Fibroblast of skin of scalp (primary cell): ENCODE measurements around the gene ABHD17C.

ENCODE experiments used
- DNase-seq: peaks from one replicate; pipeline ENCODE4 v3.0.0-alpha.2; 2013

ABHD17C gene

DNA sequence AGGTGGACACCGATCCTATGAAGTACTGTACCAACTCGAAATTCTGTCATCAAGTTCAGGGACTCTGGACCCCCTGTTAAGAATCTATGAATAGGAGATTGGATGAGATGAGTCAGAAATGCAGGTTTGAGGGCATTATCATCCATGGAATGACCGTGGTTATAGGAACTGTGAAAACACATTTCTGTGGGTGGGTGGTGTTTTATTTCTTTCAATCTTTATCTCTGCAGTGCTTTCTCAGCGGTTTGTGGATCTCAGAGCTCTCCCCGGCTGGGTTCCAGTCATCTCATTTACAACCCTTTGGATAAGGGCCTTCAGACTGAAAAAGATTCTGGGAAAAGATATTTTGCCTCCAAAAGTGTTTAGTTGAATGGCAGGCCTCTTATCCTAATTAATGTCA is 5.4 kb upstream of the ABHD17C start:
- DNase-seq = peak; percentile 15

DNA sequence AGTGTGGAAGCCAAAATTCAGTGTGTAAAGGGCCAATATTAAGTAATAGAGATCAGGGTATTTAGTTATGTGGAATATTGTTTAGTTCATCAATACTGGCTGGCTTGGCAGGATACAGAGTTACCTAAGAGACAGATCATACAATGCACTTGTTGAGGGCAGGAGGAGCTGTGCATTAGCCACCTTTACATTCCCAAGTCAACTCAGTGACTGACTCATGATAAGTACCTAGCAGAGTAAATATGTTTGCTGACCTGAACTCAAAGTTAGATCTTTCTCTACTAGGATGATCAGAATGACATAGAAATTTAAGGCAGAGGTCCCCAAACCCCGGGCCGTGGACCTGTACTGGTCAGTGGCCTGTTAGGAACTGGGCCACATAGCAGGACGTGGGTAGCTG is 3.5 kb upstream of the ABHD17C start:
- no peak for DNase-seq

DNA sequence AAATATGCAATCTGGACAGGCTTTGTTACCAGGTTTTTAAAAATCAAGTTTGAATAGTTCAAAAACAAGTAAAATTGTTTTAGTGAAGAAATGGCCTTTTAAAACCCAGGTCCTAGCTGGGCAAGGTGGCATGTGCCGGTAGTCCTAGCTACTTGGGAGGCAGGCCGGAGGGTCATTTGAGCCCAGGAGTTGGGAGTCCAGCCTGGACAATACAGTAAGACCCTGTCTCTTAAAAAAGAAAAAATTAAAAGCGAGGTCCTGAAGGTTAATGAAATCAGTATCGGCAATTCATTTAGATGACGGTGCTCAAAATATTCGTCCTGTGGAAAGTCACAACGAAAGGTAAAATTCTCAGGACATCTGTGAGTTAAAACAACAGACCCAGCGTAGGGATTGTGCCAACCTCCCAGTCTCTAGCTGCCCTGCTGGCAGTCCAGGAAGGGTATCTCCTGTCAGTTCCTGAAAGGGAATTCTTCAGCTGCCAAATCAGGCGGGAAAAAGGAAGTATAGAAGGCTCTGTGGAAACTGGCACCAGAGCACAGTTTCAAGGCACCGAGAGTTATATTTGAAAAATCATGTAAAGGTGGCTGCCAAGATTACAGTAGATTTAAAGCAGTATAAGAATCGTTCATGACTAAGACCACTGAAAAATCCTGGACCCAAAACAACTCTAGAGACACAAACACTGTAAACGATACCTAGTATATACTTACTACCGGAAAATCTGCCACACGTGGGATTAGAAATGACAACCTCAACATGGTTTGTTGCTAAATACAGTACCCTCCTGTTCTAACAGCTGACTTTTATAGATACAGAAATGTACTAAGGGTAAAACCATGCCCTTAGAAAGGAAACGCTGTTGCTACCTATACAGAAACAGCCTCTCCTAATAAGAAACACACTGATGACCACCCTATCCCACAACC is 1.2 kb upstream of the ABHD17C start:
- DNase-seq = no peak

DNA sequence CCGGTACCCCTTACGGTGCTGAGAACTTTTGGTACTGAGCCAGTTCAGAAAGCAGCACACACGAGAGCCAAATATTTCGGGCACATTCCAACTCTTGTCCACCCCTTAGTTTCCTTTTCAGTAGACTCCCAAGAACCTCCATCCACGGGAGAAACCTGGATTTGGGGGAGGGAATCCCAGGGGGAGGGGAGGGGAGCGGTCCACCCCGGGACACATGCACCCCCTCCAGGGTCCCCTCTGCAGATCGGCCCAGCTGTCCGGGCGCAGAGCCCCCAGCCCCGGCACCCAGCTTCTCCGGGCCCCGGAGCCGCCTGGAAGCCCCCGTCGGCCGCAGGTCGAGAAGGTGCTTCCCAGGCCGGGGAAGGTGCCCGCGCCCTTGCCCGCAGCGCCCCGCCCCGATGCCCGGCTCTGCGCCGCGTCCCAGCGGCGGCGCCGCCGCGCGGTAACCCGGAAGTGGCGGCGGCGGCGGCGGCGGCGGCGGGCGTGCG is 455 bp upstream of the ABHD17C start:
- peak; percentile 50 for DNase-seq

DNA sequence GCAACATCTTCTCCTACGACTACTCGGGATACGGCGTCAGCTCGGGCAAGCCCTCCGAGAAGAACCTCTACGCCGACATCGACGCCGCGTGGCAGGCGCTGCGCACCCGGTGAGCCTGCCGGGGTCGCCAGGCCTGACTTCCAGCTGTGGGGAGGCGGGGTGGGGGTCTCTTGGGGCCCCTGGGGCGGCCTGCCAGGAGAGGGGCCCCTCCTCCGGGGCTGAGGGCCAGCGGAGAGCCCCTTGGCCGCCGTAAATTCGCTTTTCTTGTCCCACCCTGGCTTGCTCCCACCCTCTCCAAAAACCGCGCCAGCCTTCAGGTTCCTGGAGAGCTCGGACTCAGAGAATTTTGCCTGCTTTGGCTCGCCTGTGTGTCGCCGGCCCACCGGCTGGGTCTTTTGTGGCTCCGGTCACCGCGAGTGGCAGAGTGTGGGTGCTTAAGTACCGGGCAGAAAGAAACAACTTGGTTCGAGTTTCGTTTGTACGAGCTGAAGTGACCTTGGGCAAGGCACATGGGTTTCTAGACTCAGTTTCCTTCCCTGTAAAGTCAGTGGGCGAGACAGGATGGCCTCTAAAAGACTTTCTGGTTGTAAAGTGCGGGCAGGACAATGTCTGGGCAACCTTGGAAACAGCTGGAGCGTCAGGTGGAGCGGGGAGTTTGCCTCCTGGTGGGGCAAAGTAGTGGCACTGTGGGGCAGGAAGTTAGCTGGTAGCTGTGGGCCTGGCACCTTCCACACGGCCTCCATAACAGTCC is 976 bp downstream of the ABHD17C start:
- no peak for DNase-seq

DNA sequence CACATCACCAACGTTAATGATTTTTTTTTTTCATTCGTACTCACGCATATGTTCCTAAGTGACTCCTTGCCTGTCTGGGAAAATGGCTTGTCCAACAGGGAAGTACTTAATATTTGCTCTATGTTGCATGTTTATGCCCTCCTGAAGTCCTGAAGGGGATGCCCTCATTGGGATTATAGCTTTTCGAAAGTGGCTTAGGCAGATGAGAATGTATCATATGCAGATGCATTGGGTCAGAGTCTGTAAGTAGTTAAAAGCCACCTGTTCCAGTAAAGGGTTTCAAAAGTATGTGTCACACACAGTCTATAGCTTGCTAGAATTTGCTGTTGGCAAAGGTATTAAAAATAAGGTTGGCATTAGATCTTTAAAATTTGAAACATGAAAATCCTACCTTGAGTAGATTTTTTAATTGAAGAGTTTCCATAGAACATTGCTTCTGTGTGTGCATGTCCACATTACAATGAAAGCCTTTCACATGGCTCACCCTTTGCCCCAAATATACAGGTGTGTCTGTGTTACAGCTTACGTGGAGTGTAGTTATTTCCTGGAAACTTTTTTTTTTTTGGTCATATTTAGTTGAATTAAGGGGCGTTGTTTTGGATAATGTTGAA is 2.1 kb downstream of the ABHD17C start:
- no peak for DNase-seq

DNA sequence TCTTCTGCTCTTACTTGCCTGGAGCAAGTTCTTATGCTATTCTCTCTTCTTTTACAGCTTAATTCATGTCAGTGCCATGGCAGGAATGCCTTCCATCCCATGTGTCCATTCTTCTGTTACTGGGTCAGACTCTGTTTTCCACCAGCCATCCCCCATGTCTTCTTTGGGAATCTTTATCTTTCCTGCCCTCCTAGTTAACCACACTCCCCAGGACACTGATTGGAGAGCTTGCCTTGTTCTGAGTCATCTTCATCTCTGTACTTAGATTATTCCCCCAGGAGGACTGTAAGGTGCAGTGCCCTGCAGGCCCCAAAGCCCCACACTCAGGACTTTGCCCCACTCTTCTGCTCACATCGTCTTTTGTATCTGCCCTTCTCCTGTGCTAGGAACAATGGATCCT is 3.6 kb downstream of the ABHD17C start:
- DNase-seq = peak; percentile 46

DNA sequence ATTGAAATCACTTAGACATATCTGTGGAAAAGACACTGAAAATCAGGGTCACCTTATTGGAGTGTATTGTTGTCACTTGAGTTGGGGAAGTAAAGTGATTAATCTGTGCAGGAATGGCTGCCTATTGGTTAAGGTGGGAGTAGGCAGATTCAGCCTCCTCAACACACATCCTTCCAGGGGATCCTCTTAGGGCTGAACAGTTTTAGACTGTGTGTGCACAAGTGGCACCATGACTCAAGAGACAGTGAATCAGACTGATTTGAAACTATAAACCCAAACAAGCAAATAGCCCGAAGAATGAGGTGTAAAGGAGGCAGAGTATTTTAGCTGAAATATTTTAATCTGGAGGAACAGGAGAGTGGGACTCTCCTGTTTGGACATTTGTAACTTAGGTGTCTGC is 4.9 kb downstream of the ABHD17C start:
- no peak for DNase-seq

DNA sequence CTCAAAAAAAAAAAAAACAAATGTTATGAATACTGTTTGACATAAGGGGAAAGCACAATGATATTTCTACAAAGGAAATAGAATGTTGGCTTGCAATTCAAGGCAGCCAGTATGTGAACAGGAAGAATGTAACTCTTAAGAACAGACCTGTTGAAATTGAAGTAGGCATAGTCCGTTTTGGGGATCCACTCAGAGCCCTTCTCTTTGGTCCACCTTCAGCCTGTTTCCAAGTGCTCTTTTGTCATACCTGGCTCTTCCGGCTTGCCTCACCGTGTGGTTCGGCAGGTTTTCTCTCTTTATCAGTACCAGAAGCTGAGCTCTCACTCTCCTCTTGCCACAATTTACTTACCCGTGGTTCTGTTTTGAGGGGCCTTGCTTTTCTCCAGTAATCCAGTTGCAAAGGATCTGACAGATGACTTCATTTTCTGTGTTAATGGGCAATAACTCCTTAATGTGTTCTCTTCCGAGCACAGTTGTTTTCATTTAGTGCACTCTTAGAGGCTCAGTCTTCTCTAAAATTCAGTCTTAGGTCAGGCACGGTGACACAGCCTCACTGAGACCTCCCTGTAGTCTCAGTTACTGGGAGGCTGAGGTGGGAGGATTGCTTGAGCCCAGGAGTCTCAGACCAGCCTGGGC is 6.7 kb downstream of the ABHD17C start:
- no peak for DNase-seq

DNA sequence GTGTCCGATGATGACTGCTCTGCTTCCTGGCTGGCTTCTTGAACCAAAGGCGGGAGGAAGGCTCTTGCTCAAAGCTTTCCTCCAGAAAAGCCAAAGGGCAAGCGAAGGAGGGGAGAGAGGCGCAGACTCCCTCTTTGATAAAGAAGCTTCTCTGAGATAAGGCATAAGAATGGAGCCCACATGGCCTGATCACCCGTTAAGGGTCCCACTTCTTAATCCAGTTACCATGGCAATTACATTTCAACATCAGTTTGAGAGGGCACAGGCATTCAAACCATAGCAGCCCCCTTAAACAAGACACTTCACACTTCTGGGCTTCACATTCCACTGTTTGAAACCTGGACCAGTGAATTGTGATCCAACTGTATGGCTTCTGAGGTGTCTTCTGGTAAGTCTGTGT is 8.0 kb downstream of the ABHD17C start:
- DNase-seq = no peak

DNA sequence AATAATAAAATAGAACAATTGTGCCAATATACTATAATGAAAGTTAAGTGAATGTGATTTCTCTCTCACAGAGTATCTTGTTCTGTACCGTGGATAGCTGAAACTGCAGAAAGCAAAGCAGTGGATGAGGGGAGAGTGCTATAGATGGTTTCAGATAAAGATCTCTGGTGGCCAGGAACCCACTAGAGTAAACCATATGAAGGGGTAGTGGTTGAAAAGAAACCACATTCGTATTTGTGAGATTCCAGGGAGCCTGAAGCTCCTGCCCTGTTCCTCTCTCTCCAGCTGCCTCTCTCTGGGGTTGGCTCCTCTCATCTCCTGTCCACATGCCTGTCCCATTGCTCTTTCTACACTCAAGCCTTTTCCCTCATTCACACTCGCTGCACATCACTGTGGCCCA is 8.9 kb downstream of the ABHD17C start:
- no peak for DNase-seq

DNA sequence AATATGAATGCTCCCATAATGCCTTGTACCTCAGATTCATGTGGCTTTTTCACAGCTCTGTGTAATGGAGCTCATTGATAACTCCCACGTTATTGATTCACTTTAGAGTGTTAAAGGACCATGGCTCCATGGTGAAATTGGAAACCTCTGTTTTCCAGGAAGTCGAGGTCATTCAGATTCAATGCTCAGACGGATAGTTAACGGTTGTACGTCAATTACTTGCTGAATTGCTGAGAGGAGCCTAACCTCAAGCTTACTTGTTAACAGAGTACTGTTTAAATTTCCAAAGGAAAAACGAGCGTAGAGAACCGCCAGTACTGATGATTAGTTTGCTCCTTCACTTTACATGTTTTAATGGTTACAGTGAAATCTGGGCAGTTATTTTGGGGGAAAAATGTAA is 11.1 kb downstream of the ABHD17C start:
- DNase-seq = no peak

DNA sequence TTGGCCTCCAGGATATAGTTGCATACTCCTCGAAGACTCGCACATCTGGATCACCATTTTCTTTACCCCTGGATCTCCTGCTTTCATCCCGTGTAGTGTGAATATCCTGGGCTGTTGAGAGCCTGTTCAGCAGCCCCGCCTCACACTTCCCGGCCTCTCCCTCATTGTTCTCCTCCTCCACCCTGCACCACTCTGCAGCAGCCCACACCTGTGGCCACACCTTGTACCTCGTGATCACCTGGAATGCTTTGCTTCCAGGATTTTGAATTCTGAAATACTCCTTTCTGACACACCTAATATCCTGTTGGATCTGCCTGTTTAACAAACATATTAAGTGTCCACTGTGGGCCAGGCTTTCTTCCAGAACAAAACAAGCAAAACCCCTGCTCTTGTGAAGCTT is 14.4 kb downstream of the ABHD17C start:
- DNase-seq = no peak

DNA sequence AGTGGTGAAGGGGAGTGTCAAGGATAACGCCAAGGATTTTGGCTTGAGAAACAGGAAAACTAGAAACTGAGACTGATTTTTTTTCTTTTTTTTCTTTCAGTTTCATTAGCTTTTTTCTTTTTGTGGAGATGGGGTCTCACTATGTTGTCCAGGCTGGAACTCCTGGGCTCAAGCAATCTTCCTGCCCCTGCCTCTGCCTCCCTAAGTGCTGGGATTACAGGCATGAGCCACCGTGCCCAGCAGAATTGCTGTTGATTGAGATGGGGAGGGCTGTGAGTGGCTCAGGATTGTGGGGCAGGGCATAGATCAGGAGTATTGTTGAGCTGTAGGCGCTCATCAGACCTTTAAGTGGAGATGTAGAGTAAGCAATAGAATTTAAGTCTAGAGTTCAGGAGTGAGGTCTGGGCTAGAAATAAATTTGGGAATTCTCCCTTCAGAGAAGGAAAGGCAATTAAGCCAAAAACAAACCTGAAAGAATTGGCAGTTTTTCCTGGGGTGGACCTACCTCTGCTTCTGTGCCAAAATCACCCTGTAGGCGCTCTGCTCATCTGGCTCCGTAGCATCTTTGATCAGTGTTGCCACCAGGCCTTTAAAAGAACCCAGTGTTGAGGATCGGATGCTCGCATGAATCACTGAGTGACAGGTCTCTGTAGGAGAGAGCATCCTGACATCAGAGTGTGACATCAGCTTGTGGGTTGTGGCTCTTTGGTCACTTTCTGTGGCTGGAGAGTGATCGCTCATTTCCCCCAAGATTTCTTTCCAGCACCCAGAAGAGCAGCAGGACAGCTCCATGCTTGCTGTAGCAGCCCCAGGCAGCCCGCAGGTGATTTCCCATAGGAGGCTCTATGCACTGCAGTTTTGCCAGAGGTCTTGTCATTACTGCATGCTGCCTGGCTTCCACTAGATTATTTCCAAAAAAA is 15.8 kb downstream of the ABHD17C start:
- peak; percentile 37 for DNase-seq

DNA sequence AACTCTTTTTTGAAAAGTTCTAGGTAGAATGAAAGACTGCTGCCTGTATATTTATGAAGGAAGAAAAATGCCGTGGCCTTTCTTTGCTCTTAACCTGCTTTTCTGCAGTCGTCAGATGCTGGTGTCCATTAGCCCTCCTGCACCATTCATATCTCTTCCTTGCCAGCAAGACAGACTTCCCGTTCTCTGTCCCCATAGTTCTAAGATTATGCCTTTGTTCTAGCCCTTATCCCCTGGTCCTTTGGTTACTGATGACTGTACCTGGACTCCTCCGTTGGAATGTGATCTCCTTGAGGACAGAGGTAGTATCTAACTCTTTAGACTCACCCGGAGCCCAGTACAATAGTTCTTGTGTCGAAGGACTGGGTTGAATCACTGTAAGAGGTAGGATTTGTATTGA is 16.8 kb downstream of the ABHD17C start:
- DNase-seq = no peak

DNA sequence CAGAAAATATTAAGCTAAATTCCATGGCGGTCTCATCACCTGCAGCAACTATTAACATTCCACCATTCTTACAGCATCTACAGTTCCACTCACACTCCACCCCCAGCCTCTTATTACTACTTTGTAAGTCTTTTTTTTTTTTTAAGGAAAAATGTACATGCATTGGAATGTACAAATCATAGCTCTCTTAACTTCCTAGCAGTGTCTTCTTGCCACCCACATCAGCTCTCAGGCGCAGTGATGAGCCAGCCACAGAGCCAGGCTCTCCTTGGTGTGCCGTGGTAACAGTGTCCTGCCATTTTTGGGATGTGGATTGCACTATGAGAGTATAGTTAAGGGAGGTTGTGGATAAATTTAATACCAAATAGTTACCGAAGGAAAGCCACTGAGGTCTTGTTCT is 17.8 kb downstream of the ABHD17C start:
- peak; percentile 28 for DNase-seq

DNA sequence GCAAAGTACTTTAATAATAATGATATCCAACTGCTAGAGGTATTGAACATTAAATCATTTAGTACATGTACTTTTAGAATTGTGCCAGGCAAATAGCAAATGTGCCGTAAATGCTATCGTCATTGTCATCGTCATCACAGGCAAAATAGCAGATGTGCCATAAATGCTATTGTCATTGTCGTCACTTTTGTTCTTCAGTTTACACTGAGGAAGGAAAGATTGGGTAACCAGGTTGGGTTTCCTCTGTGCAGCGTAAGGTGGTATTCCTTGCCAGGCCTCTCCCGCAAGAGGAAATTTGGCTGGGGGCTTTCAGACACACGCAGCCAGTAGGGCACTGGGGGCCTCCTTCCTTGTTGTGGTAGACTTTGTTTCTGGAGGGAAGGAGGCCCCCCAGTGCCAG is 26.4 kb downstream of the ABHD17C start:
- DNase-seq = no peak

DNA sequence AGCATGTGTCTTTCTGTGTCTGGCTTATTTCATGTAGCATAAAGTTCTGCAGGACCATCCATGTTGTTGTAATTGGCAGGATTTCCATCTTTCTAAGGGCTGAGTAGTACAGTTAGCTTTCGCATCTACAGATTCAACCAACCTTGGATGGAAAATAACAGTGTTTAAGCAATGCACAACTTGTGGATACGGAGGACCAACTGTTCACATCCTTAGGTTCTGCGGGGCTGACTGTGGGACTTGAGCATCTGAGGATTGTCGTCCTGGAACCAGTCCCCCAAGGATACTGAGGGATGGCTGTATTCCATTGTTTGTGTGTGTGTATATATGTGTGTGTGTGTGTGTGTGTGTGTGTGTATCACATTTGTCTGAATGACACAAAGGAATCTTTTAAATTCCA is 27.7 kb downstream of the ABHD17C start:
- DNase-seq = no peak

DNA sequence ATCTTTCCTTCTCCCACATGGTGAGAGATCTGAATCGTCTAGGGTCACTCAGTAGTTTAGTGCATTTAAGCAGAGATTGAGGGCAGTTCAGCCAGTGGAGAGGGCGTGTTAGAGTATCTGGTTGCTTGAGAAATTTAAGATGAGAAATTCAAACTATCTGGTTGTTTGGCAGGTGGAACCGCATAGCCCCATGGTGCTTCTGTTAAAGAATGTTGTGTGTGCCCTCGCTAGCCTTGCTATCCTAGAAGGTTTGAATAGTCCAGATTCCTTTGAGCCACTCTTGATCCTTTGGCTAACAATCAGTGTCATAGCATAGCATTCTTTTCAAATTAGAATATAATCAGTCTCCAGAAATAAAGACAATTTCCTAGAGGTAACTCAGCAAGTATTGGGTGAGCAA is 32.1 kb downstream of the ABHD17C start:
- DNase-seq = peak; percentile 67

DNA sequence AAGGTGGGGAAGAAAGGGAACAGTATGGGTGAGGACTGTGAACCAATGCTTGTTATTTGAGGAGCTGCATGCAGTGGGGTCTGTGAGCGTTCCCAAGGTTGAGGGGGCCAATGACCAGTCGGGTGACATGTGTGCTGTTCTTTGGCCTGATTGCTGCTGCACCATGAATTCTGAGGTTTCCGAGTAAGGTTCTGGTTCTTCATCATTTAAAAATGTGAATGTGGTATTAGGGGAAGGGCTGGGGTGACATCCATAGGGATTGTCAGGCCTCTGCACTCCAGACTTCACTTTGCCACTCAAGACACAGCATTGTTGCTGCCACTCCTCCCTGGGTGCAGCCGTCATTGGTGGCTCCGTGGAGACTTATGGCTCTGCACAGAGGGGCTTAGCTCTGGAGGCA is 32.5 kb downstream of the ABHD17C start:
- DNase-seq = no peak

DNA sequence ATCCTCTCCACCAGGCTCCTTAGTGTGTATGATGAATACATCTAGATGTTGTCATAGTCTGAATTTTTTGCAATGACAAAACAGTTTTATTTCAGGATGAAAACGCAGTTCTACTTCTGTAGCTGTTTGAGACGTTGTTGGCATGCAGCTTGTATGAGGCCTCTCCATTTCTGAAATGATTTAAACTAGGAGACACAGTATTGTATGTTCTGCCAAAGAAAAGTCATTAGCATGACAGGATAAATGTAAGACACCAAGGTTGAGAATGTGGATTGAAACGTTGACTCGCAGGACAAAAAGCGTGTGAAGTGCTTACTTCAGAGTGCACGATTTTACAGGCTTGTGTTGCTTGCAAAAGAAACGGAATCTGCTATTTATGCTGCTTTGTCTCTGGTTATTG is 35.3 kb downstream of the ABHD17C start:
- peak; percentile 33 for DNase-seq

DNA sequence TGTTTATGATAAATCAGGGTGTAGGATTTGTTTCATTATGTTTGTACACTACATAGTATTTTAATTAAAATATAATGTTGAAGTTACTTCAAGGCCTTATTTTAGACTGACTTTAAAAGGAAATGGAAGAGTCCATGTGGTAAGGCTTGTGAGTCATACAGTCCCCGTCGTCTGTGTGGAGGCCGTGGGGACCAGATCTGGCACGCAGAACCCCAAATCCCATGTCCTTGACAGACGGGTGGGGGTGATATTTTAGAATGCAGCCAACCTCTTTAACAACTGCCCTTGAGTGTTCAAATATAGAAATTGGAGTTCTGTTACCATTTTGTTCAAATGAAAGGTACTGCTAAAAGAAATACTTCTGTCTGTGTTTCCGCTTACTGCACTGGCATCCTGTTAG is 35.8 kb downstream of the ABHD17C start:
- DNase-seq = peak; percentile 51
